DMS79 (cell line): ENCODE data around the gene STK17A.
"Not testable (repeated sequence)": the region's sequence is repeated elsewhere in the genome, so short reads cannot be mapped to it uniquely, and the experiment has no call there.

Experiments
- DNase-seq: peaks from one replicate; lab custom pipeline; 2025; lab: John Stamatoyannopoulos, UW

Gene STK17A

GRCh38 chr7:43569424-43569823 is 13.5 kb upstream of the STK17A start:
- DNase-seq: no peak

GRCh38 chr7:43570688-43571365 is 12.1 kb upstream of the STK17A start:
- no peak for DNase-seq

GRCh38 chr7:43572516-43573049 is 10.3 kb upstream of the STK17A start:
- DNase-seq: no peak

GRCh38 chr7:43573832-43574231 is 9.1 kb upstream of the STK17A start:
- DNase-seq: not testable (repeated sequence)

- no peak for DNase-seq
These were observed 7.4 kb upstream of the STK17A start for GRCh38 chr7:43575506-43575905.

GRCh38 chr7:43576241-43576640 is 6.7 kb upstream of the STK17A start:
- DNase-seq: no peak

GRCh38 chr7:43577485-43577951 is 5.4 kb upstream of the STK17A start:
- peak; percentile 43 for DNase-seq

- peak; percentile 43 for DNase-seq
These were observed 701 bp downstream of the STK17A start for GRCh38 chr7:43583424-43584194.

GRCh38 chr7:43584195-43584586 is 1.3 kb downstream of the STK17A start:
- no peak for DNase-seq

GRCh38 chr7:43584733-43585132 is 1.8 kb downstream of the STK17A start:
- not testable (repeated sequence) for DNase-seq

GRCh38 chr7:43585562-43585961 is 2.7 kb downstream of the STK17A start:
- DNase-seq: no peak

GRCh38 chr7:43586251-43586900 is 3.5 kb downstream of the STK17A start:
- no peak for DNase-seq

- no peak for DNase-seq
These were observed 5.7 kb downstream of the STK17A start for GRCh38 chr7:43588477-43589132.

- no peak for DNase-seq
These were observed 6.2 kb downstream of the STK17A start for GRCh38 chr7:43589133-43589478.

GRCh38 chr7:43589728-43590127 is 6.8 kb downstream of the STK17A start:
- DNase-seq: no peak

- no peak for DNase-seq
These were observed 8.1 kb downstream of the STK17A start for GRCh38 chr7:43590862-43591557.

GRCh38 chr7:43591558-43592180 is 8.8 kb downstream of the STK17A start:
- no peak for DNase-seq

GRCh38 chr7:43592326-43592725 is 9.4 kb downstream of the STK17A start:
- no peak for DNase-seq

GRCh38 chr7:43593010-43593409 is 10.1 kb downstream of the STK17A start:
- no peak for DNase-seq

- DNase-seq: no peak
These were observed 11.1 kb downstream of the STK17A start for GRCh38 chr7:43594020-43594419.

- not testable (repeated sequence) for DNase-seq
These were observed 13.5 kb downstream of the STK17A start for GRCh38 chr7:43596426-43596825.
